GM21447 (cell line): ENCODE results near the gene MZT2A.
A peak's percentile ranks its signal among the peaks of the same experiment; 100 is the strongest.
"Not testable (repeated sequence)": the region's sequence is repeated elsewhere in the genome, so short reads cannot be mapped to it uniquely, and the experiment has no call there.

Experiments
- ATAC-seq: cut with Tn5 transposase; IDR thresholded peaks from one replicate; pipeline ENCODE4 v1.9.1; 2021; ENCODE audit not compliant: unreplicated experiment

MZT2A gene, protein sequence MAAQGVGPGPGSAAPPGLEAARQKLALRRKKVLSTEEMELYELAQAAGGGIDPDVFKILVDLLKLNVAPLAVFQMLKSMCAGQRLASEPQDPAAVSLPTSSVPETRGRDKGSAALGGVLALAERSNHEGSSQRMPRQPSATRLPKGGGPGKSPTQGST

DNA sequence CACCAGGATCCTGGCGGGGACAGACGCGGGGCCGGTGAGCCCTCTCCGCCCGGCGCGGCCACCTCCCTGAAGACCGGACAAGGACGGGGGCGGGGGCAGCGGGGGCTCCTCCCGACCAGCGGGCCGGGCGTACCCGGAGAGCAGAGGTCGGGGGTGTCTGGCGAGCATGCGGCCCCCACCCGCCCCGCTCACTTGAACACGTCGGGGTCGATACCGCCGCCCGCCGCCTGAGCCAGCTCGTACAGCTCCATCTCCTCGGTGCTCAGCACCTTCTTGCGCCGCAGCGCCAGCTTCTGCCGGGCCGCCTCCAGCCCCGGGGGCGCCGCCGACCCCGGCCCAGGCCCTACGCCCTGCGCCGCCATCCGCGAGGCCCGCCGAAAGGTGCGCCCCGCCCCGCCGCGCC lies at the start of gene MZT2A:
Gene MZT2A, minus strand, starts transcription at position 383 of the 403 bp plus-strand sequence. Its CDS starts 21 bp downstream, at position 362.
- peak; percentile 6 for ATAC-seq

DNA sequence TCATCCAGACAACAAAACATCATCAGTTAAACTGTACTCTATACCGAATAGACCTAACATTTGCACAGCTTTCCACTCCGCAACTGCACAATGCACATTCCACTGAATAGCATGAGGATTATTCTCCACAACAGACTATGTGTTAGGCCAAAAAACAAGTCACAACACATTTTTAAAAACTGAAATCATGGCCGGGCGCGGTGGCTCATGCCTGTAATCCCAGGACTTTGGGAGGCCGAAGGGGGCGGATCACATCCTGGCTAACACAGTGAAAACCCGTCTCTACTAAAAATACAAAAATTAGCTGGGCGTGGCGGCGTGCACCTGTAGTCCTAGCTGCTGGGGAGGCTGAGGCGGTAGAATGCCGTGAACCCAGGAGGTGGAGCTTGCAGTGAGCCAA lies 46.7 kb upstream of the MZT2A start:
- ATAC-seq = not testable (repeated sequence)

- not testable (repeated sequence) for ATAC-seq
Measured at GRCh38 chr2:131536841-131537240, 44.6 kb upstream of the MZT2A start.

DNA sequence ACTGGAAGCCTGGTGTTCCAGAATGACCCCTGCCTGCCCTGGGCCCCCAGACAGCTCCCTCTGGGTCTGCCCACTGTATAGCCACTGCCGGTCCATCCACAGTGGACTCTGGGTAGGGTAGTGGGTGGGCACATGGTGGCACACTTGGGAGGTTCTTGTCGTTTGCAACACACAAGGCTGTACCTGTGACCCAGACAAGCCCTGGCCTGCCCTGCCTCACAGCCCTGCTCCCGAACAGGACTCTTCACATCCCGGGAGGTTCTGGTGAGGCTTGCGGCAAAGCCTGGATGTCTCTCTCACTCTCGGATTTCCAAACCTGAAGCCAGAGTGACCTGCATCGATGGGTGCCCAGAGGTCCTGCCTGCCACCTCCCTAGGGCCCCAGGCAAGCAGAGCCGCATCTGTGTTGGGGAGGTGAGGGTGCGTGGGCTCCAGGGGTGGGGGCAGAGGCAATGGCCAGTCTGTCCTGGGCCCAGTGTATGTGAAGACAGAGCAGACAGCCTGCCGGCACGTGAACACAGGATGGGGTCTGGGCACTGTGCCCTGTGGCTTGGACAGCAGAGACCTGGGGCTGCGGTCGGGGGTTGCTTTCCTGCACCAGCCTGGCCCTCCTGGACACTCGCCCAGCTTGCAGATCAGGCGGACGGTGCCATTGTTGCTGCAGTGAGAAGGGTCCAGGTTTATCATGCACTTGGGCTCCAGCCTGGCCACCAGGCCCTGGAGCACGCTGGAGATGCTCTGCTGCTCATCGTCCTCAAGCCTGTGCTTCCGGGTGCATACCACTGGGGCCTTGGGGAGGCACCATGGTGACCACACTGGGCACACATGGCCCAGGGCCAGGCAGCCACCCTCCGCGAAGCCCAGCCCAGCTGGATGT lies 44.0 kb upstream of the MZT2A start:
- not testable (repeated sequence) for ATAC-seq

DNA sequence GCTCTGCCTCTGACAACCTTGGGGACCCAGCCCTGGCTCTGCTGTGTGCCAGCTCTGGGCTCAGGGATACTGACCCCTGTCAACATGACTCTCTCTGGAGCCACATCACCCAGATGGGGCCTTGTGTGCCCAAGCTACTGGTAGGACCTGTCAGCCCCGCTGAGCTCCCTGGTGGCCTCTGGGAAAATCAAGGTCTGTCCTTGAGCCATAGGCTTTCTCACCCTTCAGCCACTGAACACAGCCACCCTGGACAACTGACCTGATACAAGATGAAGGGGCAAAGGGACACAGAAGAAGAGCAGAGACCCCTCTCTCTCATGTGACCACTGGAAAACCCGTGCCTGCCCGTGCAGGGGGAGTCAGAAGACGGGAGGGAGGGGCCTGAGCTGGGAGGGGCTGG lies 43.3 kb upstream of the MZT2A start:
- ATAC-seq = no peak

DNA sequence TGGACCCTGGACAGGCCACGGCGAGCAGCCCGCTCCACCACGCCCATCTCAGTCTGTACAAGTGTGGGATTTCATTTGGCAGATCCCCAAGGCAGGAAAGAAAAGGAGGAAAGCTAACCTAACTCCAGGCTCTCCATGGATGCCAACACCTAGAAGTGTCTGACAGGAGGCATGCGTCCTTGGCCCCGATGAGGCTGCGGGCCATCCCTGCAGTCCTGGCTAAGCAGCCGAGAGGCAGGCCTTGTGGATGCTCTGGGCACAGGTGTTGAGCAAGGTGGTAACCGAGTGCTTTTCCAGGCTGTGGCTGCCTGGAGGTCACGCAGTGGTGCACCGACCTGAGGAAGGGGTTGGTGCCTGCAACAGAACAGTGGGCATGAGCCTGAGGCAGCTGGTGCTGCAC lies 42.8 kb upstream of the MZT2A start:
- not testable (repeated sequence) for ATAC-seq

DNA sequence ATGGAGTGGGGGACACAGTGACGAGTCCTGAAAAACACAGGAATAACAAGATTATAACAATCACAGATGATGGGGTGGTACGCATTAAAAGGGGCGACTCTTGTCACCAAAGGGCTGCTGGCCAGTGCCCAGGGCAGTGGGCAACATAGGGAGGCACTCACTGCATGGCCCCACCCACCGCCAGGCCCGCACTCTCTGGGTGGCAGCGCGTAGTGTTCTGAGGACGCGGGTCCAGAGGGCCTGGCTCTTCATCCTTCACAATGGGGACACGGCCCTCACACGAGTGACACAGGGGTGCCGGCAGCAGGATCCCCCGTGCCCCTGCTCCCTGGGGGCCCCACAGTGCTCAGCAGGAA lies 42.1 kb upstream of the MZT2A start:
- not testable (repeated sequence) for ATAC-seq

DNA sequence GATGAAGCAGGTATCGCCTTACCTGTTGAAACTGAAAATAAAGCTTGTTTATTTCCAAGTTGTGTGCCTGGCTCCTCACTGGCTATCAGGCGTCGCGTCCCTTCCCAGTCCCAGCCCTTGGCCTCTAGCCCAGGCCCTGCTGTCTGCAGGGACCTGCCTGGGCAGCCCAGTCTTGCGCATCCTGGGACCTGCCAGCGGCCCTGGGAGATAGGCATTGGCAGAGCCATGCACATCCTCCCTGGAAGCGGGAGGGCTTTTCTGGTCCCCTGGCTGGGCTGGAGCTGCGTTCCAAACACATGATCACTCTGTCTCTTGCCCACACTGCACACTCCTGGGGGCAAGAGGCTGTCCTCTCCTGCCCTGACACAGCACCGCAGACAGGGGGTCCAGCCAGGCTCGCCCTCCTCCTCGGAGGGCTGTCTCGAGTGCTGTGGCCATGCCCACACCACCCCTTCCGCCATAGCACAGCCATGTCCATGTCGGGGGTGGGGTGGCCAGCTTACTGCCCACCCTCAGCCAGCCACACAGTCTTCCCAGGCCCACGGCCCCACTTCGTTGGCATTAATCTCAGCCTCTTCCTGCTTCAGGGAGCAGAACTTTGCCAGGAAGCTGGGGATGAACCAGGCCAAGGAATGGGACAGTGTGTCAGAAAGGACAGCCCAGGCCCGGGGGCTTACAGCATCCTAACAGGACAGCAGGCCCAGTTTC lies 41.6 kb upstream of the MZT2A start:
- not testable (repeated sequence) for ATAC-seq

GRCh38 chr2:131532723-131533608 lies 40.8 kb upstream of the MZT2A start:
- ATAC-seq = not testable (repeated sequence)

DNA sequence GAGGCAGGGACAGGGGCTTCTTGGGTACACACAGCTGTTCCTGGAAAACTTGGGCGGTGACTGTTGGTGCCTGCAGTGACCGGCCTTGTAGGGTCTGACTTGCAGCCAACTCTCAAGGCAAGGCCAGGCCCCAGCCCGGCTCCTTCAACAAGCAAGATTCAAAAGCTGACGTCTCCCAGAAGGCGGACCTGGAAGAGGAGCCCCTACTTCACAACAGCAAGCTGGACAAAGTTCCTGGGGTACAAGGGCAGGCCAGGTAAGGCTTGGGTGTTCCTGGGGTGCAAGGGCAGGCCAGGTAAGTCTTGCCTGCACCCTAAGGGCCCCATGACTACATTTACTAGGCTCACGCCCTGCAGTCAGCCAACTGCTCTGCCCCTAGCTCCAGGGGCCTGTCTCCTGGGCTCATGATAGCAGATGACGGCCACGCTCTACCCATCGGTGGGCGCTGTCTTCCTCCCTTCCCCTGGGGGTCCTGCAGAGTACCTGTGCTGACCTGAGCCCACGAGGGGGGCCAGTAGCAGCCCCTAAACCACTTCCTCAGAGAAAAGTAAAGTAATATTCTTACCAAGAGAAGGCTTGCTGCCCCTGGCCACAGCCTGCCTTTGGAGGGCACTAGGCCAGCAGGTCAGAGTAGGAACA lies 39.5 kb upstream of the MZT2A start:
- ATAC-seq = not testable (repeated sequence)

- ATAC-seq = not testable (repeated sequence)
Measured at GRCh38 chr2:131530626-131531344, 38.6 kb upstream of the MZT2A start.

- not testable (repeated sequence) for ATAC-seq
Measured at GRCh38 chr2:131529864-131530445, 37.8 kb upstream of the MZT2A start.

DNA sequence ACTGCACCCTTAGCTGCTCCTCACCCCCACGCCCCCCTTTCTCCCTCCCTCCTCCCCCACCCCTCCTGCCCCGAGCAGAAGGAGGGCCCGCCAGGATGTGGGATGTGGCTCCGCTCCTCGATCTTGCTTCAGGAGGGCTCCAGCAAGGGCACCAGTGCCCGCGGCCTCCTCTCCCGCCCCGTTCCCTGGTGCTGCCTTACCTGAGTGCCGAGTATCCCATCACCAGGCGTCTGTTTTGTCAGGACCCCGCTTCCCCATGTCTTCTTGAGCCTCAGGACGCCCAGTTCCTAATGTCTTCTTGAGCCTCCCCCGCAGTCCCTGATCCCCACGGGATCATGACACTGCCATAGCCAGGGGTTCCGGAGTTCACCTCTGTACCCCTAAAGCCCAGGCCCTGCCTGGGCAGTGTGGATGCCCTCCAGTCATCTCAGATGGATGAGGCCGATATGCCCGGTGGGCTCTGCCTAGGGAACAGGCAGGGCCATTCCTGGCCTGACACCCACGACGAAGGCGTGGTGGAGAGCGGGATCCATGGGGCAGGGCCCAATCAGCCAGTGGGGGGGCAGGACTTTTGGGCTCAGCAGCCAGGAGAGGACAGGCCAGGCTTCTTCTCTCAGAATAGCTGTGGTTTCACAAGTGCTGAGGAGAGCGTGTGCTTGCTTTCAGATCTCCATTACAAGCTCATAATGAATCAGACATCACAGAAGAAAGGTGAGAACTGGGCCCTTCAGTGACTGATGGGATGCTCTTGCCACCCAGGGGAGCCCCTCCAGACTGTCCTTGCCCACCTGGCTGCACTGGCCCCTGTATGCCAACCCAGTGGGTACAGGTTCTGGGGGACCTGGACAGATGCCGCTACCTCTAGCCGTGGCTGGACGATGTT lies 37.0 kb upstream of the MZT2A start:
- peak; percentile 67 for ATAC-seq

DNA sequence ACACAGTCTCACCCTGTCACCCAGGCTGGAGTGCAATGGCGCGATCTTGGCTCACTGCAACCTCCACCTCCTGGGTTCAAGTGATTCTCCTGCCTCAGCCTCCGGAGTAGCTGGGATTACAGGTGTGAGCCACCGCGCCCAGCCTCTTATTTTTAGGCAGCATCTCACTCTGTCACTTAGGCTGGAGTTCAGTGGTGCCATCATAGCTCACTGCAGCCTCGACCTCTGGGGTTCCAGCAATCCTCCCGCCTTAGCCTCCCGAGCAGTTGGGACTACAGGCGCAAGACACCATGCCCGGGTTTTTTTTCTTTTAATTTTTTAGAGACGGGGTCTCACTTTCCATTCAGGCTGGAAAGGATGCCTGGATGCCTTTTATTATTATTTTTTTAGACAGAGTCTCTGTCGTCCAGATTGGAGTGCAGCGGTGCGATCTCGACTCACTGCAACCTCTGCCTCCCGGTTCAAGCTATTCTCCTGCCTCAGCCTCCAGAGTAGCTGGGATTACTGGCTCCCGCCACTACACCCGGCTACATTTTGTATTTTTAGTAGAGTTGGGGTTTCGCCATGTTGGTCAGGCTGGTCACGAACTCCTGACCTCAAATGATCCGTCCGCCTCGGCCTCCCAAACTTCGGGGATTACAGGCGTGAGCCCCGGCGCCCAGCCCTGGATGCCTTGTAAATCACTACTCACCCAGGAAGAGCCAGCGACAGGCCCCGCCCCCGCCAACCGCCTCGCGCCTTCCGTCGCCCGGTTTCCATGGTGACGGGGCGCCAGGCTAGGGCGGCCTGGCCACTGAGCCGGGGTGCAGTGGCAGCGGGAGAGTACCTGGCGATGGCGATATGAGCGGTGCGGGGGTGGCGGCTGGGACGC lies 35.2 kb upstream of the MZT2A start, which contains the start of gene CCDC74A:
Gene CCDC74A, plus strand, starts transcription at position 758 of the 871 bp plus-strand sequence. Its CDS starts 83 bp downstream, at position 841.
- peak; percentile 80 for ATAC-seq

DNA sequence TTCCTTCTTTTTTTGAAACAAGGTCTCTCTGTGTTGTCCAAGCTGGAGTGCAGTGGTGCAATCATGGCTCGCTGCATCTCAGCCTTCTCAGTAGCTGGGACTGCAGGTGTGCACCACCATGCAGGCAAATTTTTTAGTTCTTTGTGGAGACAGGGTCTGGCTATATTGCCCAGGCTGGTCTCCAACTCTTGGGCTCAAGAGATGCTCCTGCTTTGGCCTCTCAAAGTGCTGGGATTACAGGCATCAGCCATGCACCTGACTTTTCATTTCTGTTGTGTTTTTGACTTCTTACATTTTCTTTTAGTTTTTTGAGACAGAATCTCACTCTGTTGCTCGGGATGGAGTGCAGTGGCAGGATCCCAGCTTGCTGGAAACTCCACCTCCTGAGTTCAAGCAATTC lies 33.1 kb upstream of the MZT2A start:
- ATAC-seq = not testable (repeated sequence)

DNA sequence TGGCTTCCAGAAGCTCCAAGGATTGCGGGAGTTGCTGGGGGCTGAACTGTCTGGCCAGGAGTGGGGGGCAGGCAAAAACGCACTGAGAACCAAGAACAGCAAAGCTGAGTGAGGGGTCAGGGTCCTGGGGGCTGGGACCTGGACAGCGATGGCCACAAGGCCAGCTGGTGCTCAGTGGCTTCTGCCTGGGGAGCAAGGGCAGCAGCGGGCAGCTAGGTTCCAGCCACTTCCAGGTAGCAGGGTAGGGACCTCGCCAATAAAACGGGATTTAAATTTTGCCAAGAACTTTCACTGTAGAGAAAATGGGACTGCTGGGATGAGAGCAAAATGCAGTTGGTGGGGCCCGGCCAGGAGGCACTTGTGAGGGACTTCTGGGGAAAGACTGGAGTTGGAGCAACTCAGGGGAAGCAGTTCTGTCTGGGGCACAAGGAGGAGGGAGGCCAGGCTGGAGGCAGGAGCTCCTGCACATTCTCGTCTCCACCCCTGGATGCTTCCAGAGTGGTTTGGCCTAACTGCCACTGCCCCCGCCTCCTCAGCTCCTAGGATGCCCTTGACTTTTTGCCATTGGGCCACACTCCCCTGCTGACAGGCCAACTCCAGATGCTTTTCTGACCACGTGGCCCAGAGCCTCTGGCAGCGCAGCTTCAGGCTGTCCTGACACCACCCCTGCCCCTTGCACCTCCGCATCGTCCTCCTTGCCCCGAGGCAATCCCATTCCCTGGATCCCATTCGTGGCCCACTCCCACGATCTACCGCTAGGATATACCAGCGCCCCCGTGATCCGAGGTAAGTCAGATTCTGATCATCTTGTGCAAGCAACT lies 30.0 kb upstream of the MZT2A start:
- no peak for ATAC-seq
